HepG2 (cell line): ENCODE results near the gene INA.

ENCODE experiments used
- BHLHE40 ChIP-seq: IDR thresholded peaks from 2 replicates; pipeline ENCODE4 v1.6.1; 2011; ENCODE audit warnings: low read length, improper control_type of control experiment
- EZH2 ChIP-seq: conservative IDR thresholded peaks from 2 replicates; pipeline ENCODE4 v1.6.1; 2012; ENCODE audit warnings: mild to moderate bottlenecking, low read depth, low read length, moderate library complexity
- FOSL2 ChIP-seq: sonication (generic); formaldehyde crosslinking; IDR thresholded peaks from 2 replicates; pipeline ENCODE4 v1.4.0; 2020; ENCODE audit warnings: missing genetic modification reagents
- SNRNP70 ChIP-seq: fragments of 200-400 bp; formaldehyde crosslinking; IDR thresholded peaks from 2 replicates; pipeline ENCODE4 v1.6.1; 2017; ENCODE audit warnings: mild to moderate bottlenecking, low read depth, low read length, moderate library complexity
- TAF1 ChIP-seq: sonication (generic); formaldehyde crosslinking; IDR thresholded peaks from 2 replicates; pipeline ENCODE4 v1.4.0; 2020; ENCODE audit warnings: missing genetic modification reagents
- TRIM24 ChIP-seq: sonication (generic); formaldehyde crosslinking; IDR thresholded peaks from 2 replicates; pipeline ENCODE4 v1.8.0; 2022; ENCODE audit warnings: mild to moderate bottlenecking, missing genetic modification reagents
- TSC22D2 ChIP-seq: sonication (generic); formaldehyde crosslinking; IDR thresholded peaks from 2 replicates; pipeline ENCODE4 v1.5.1; 2020; ENCODE audit warnings: missing genetic modification reagents, mild to moderate bottlenecking, borderline replicate concordance
- ZMYM3 ChIP-seq: sonication (generic); formaldehyde crosslinking; IDR thresholded peaks from 2 replicates; pipeline ENCODE4 v1.5.1; 2020; ENCODE audit warnings: mild to moderate bottlenecking, missing genetic modification reagents
- ZNF101 ChIP-seq: sonication (generic); formaldehyde crosslinking; IDR thresholded peaks from 2 replicates; pipeline ENCODE4 v1.4.0; 2020; ENCODE audit warnings: mild to moderate bottlenecking, low read depth, missing genetic modification reagents, borderline replicate concordance
- ZNF232 ChIP-seq: sonication (generic); formaldehyde crosslinking; IDR thresholded peaks from 2 replicates; pipeline ENCODE4 v1.4.0; 2020; ENCODE audit warnings: missing genetic modification reagents, borderline replicate concordance
- ZNF563 ChIP-seq: sonication (generic); formaldehyde crosslinking; IDR thresholded peaks from 2 replicates; pipeline ENCODE4 v1.8.0; 2022; ENCODE audit warnings: mild to moderate bottlenecking, moderate library complexity, missing genetic modification reagents
- TF ChIP-seq, protein P1 (sequence below): sonication (generic); formaldehyde crosslinking; conservative IDR thresholded peaks from 2 replicates; pipeline ENCODE4 v1.4.0; 2020; ENCODE audit warnings: missing genetic modification reagents
- TF ChIP-seq, protein P2 (sequence below): IDR thresholded peaks from 2 replicates; pipeline ENCODE4 v1.6.1; 2016; ENCODE audit warnings: low read depth, missing genetic modification reagents, missing compliant biosample characterization
- TF ChIP-seq, protein P3 (sequence below): sonication (generic); formaldehyde crosslinking; IDR thresholded peaks from 2 replicates; pipeline ENCODE4 v1.8.0; 2022; ENCODE audit warnings: mild to moderate bottlenecking, missing genetic modification reagents

DNA sequence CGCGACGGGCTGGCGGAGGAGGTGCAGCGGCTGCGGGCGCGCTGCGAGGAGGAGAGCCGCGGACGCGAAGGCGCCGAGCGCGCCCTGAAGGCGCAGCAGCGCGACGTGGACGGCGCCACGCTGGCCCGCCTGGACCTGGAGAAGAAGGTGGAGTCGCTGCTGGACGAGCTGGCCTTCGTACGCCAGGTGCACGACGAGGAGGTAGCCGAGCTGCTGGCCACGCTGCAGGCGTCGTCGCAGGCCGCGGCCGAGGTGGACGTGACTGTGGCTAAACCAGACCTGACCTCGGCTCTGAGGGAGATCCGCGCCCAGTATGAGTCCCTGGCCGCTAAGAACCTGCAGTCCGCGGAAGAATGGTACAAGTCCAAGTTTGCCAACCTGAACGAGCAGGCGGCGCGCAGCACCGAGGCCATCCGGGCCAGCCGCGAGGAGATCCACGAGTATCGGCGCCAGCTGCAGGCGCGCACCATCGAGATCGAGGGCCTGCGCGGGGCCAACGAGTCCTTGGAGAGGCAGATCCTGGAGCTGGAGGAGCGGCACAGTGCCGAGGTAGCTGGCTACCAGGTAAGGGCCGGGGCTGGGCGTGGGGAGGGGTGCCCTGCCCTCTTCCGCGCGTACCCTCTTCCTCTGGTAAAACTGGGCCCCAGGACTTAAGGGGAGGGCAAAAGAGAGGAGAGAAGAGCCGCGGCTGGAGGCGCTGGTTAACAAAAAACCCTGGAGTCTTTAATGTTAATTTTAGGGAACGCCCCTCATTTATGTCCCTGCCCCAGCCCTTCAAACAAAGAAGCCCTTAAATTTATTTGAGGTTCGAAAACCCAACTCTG, 987 bp downstream of the INA start:
- TF ChIP-seq, protein P1, sequence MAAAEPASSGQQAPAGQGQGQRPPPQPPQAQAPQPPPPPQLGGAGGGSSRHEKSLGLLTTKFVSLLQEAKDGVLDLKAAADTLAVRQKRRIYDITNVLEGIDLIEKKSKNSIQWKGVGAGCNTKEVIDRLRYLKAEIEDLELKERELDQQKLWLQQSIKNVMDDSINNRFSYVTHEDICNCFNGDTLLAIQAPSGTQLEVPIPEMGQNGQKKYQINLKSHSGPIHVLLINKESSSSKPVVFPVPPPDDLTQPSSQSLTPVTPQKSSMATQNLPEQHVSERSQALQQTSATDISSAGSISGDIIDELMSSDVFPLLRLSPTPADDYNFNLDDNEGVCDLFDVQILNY = no peak
- TF ChIP-seq ZNF563 (no peak), SNRNP70 (no peak), FOSL2 (no peak), TRIM24 (no peak), ZMYM3 (CRISPR knock-in tag) (no peak), EZH2 (no peak), BHLHE40 (no peak), TAF1 (CRISPR knock-in tag) (no peak), ZNF101 (no peak), ZNF232 (CRISPR knock-in tag) (no peak), TSC22D2 (CRISPR knock-in tag) (no peak)
- TF ChIP-seq, protein P2, sequence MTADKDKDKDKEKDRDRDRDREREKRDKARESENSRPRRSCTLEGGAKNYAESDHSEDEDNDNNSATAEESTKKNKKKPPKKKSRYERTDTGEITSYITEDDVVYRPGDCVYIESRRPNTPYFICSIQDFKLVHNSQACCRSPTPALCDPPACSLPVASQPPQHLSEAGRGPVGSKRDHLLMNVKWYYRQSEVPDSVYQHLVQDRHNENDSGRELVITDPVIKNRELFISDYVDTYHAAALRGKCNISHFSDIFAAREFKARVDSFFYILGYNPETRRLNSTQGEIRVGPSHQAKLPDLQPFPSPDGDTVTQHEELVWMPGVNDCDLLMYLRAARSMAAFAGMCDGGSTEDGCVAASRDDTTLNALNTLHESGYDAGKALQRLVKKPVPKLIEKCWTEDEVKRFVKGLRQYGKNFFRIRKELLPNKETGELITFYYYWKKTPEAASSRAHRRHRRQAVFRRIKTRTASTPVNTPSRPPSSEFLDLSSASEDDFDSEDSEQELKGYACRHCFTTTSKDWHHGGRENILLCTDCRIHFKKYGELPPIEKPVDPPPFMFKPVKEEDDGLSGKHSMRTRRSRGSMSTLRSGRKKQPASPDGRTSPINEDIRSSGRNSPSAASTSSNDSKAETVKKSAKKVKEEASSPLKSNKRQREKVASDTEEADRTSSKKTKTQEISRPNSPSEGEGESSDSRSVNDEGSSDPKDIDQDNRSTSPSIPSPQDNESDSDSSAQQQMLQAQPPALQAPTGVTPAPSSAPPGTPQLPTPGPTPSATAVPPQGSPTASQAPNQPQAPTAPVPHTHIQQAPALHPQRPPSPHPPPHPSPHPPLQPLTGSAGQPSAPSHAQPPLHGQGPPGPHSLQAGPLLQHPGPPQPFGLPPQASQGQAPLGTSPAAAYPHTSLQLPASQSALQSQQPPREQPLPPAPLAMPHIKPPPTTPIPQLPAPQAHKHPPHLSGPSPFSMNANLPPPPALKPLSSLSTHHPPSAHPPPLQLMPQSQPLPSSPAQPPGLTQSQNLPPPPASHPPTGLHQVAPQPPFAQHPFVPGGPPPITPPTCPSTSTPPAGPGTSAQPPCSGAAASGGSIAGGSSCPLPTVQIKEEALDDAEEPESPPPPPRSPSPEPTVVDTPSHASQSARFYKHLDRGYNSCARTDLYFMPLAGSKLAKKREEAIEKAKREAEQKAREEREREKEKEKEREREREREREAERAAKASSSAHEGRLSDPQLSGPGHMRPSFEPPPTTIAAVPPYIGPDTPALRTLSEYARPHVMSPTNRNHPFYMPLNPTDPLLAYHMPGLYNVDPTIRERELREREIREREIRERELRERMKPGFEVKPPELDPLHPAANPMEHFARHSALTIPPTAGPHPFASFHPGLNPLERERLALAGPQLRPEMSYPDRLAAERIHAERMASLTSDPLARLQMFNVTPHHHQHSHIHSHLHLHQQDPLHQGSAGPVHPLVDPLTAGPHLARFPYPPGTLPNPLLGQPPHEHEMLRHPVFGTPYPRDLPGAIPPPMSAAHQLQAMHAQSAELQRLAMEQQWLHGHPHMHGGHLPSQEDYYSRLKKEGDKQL (CRISPR knock-in tag) = no peak
- TF ChIP-seq, protein P3, sequence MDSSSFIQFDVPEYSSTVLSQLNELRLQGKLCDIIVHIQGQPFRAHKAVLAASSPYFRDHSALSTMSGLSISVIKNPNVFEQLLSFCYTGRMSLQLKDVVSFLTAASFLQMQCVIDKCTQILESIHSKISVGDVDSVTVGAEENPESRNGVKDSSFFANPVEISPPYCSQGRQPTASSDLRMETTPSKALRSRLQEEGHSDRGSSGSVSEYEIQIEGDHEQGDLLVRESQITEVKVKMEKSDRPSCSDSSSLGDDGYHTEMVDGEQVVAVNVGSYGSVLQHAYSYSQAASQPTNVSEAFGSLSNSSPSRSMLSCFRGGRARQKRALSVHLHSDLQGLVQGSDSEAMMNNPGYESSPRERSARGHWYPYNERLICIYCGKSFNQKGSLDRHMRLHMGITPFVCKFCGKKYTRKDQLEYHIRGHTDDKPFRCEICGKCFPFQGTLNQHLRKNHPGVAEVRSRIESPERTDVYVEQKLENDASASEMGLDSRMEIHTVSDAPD (CRISPR knock-in tag) = no peak
